HG03175 (cell line): ENCODE measurements around the gene KRT10.

Experiments
- ATAC-seq: cut with Tn5 transposase; IDR thresholded peaks from one replicate; pipeline ENCODE4 v1.9.1; 2021; ENCODE audit warnings: mild to moderate bottlenecking, moderate library complexity; ENCODE audit not compliant: unreplicated experiment

Gene KRT10

DNA sequence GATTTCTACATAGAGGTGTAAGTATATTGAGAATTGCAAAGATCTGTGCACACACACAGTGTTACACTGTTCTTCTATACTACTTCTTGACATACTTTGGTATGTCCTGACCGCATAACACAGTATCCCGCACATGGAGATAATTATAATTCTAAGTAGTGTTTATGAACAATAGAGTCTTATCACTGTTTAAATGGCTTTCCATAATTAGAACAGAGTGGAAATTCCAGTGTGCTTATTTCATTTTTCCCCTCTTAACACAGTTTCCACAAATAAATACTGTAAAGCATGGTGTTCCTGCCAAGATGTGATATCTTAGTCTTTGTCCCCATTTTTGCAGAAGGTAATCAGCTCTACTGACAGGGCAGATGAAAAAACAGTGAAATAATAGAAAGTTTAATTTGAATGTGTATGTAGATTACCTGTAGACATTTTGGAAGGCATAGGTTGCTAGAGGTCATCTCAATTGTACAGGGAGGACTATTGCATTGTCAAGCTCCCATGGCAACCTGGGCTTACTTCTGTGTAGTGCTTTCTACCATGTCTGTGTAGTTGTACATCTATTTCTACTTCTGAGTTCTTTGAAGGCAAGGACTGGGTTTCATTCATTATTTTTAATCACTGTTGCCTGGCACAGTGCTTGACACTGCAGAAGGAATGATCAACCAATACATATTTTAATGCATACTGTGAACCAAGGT is 12.5 kb downstream of the KRT10 start:
- ATAC-seq: no peak

DNA sequence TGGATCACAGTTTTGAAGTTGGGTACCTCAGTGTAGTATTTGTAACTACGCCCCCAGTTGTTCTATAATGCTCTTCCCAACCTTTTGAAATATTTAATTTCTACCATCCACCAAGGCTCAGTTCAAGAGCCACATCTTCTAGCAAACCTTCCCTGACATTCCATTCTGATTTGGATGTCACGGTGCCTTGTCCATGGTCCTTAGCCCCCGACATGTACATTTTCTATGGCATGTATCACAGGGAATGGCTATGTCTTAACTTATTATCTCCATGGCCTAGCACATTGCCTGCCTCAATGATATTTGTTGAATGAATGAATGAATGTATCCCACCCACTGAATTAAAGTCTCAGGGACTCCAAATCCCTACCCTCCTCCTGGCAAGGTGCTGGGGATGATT is 16.3 kb downstream of the KRT10 start:
- no peak for ATAC-seq

DNA sequence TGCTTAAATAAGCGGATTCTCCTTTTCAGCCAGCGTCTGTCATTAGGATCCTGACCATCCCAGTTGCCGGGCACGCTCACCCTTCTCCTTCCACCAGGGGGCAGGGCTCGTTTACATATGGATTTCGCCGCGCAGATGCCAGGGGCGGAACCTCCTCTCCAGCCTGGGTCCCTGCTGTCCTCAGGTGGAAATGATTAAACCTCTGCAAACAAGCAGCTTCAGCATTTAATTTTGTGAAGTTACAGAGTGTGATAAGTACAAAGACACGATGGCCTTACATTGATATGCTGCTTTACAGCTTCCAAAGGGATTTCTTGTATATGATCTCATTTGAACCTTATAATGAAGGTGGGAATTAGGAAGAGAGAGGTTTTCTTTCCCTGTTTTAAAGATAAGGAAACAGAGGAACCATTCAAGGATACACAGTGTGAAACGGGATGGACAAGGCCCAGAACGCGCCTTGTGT is 18.8 kb downstream of the KRT10 start:
- no peak for ATAC-seq

DNA sequence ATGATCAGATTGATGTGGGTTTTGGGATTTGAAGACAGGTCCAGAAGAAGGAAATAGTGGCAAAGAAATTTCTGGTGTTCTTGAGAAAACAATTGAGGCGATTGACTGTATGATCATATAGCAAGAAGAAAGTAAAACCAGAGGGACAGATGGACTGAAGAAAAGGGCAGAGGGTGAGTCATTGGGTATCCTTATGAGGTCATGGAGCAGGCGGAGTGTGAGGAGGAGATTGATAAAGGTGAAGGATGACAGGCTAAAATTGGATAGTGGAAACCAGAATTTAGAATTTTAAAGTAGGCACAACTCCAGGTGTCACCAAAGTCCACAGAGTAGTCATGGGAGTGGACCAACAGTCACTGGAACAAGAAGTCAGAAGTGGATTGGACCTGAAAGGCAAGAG is 21.3 kb downstream of the KRT10 start:
- ATAC-seq: no peak

DNA sequence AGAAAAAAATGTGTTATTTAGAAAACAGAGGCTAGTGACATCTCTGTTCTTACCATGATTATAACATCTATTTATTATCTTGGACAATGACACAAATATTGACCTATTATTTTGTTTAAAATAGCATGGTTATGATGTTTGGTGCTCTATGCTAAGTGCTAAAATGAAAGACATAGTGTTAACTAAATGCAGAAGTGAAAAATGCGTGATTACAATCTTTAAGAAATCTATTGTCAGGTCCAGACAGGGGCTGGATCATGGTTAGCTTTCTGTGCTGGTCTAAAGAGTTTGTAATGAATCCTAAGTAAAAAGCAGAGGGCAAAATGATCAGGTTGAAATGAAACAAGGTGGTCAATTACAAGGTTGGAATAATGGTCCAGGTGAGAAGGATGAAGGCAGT is 22.0 kb downstream of the KRT10 start:
- ATAC-seq: no peak

DNA sequence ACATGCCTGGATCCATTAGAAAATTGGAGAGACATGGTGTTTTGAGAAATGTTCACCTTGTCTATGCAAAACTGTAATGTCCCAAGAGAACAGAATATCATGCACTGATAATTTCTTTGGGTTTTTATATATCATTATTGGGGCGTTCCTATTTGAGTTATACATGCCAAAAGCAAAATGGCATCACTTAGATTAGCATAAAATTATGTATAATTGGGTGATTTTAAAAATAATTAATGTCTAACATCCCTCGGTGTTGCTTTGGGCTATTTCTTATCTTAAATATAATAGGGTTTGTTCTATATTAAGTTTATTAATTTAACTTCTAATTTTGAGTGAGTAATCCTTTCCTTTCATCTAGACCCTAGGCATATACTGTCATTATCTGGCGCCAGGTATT is 22.6 kb downstream of the KRT10 start, which contains the start of gene KRT28:
Gene KRT28 (minus strand): TSS at position 101 of the 400 bp plus-strand sequence. CDS start 66 bp downstream, at position 35.
- ATAC-seq: no peak

DNA sequence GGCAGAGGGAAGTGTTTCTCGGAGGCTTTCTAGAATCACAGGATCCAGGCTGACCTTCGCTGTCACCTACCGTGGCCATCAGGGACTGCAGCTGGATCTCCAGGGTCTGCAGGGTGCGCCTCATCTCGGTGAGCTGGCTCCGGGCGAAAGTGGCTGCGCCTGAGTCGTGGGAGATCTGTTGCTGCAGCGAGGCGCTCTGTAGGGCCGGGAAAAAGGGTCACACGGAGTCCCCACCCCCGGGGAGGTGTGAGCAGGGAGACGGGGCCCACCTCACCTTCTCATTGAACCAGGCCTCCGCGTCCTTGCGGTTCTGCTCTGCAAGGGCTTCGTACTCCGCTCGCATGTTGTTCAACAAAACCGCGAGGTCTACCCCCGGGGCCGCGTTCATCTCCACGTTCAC is 25.6 kb downstream of the KRT10 start:
- ATAC-seq: no peak

DNA sequence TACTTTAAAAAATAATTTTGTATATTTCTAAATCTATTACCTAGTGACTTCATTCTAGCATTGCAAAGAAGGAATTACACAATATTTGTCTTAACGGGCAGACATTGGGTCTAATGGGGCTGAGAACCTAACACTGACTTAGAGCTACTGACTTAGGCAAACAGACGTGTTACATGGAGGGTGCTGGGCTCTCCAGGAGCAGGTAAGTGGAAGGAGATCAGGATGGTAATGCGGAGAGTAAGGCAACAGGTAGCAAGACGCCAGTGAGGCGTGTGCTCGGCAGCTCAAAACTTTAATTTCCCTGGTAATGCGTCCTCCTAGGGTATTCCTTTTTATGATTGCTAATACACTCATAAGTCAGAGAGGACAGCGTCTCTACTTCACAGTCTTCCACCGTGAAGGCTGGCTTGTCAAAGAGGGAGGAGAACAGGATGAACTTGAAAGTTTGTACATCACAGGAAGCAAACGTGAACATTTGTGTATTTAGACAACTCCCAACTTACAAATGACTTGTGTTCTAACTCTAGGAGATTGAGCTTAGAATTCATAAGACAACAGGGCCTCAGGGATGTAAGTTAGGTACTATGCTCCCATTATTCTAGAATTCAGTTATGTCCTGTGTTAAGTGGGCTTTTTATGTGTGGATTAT is 27.3 kb downstream of the KRT10 start:
- ATAC-seq: no peak

DNA sequence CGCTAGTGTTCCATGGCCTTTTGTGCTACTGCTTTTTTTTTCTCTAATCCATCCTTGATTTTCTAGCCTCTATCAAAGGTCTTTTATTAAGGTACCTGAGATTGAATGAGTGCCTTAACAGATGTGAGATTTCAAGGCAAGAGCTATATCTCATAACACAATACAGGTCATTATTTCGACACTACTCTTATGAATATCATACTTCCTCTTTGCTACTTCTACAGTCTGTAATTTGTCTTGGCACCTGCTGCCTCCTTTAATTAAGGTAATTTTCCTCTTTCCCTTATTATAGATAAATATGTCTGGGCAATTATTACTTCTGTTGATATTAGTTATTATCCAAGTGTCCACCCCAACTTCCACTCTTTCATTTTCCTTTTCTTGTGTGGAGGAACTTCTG is 27.9 kb downstream of the KRT10 start:
- ATAC-seq: no peak

DNA sequence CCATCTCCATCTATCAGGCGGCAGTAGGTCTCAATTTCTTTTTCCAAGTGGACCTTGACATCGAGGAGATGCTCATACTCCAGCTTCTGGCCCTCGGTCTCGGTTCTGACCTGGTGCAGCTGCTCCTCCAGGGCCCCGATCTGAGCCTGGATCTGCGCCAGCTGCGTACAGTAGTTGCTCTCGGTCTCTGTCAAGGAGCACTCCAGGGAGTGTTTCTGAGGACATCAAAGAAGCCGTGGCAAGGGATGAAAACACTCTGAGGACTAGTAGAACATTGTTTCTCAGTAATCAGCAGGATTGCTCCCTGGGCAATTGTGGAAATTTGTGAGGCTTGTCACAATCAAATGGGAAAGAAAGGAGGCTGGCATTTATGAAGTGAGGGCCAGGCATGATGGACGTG is 28.6 kb downstream of the KRT10 start:
- no peak for ATAC-seq

DNA sequence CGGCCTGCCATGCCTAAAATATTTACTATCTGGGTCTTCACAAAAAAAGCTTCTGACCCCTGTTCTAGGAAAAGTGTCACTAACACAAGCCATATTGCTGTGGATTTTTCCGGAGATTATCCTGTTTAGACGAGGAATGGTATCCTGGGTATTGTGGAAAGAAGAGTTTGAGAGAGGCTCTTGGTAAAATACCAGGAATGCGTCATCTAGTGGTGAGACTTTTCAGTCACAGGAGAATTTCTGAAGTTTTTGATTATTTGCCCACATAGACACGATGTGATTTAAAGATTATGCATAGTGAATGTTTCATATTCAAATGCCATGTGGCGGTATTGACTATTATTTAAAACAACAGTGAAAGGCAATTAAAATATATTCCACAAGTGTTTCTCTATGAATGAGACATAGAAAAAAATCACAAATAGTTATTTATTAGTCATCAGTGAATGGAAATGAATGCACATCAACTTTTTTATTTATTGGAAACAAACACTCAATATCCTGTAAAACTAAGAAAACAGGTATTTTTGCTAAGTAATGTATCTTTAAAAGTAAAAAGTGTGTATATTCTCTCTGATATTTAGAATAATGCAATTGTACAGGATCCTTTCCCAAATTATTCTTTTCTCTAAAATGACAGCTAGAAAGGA is 30.5 kb downstream of the KRT10 start:
- no peak for ATAC-seq

DNA sequence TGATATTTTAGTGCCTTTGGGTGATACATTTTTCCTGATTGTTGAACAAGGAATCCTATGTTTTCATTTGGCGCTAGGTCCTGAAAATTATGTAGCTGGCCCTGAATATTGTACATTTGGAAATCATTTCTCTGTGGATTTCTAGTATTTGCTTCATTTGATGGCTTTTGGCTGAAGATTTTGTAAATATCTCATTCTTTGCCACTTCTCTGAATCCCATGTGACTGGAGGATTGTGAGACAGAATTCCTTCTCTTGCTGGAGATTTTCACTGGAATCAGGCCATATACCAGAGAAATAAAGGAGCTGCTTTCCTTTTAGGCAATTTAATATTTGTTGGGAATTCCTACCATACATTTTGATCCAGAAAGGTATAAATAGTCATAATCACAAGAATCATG is 31.3 kb downstream of the KRT10 start:
- ATAC-seq: no peak

DNA sequence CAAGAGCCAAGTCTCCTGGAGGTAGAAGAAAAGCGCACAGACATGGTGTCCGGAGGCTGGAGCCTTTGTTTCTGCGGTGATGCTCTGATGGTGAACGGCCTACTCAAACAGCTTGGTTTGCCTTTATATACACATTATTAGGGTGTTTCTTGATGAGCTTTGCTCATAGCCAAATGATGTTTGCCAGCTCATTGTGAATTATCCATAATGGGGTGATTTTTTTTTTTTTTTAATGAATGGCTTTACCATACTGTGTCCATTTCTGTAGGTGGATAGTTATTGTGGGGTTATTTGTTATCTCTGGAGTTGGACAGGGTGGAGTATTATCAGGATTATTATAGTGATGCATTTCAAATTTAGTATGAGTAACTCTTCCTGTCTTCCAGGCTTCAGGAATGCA is 40.0 kb downstream of the KRT10 start, which contains the start of gene KRT27:
Gene KRT27 (minus strand): TSS at position 101 of the 400 bp plus-strand sequence. CDS start 57 bp downstream, at position 44.
- ATAC-seq: no peak

DNA sequence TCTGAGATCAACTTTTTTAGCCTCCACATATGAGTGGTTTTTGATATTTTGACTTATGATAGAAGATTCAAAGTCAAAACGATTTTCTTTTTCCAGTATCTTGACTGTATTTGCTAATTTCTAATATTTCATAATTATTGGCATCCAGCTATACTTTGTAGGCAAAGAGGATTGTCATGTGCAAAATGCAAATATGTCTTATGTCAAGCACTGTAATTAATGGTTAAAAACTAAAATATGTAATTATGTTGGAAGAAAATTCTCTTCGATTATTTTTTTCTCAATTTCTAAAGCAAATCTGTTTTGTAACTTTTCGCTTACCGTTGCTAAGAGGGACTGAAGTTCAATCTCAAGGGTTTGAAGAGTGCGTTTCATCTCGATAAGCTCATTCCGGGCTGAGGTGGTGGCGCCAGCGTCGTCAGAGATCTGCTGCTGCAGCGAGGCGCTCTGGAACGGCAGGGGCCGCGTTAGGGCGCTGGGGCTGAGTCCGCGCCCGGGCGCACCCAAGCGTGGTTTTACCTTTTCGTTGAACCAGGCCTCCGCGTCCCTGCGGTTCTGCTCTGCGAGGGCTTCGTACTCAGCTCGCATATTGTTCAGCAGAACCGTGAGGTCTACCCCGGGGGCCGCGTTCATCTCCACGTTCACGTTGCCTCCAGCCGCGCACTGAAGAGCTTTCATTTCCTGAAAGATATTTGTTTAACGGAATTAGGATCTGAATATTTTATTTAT is 43.1 kb downstream of the KRT10 start:
- no peak for ATAC-seq

DNA sequence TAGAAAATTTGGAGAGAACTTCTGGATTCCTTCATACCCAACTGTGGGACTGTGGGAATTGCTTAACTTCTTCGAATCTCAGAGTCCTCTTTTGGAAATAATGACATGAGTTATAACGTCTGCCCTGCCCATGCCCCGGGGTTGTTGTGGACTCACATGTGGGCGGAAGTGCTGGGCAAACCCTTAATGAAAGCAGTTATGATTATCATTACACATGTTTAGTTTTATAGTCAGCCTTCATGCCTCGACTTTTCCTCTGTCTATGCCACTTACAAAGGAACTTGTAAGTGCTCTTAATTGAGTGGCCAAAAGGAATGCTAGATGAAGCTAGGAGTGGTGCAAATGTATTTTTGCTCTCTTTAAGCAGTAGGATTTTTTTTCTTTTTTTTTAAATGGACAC is 44.0 kb downstream of the KRT10 start:
- no peak for ATAC-seq

DNA sequence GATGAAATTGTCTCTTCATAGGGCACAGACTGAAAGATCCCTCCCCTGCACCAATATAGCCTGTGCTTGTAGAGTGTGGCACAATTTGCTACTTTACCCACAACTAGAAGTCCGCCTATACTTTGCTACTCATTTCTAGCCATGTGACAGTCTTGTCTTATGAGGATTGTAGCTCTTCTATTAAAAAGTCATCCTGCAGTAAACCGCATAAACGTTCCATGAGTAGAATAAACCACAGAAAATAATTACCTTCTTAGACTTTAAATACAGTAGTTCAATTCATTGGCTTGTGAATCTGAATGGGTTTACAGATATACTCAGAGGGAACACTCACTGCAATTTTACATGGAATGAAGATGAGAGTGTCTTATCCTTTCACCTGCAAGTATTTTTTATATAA is 44.4 kb downstream of the KRT10 start:
- ATAC-seq: no peak

DNA sequence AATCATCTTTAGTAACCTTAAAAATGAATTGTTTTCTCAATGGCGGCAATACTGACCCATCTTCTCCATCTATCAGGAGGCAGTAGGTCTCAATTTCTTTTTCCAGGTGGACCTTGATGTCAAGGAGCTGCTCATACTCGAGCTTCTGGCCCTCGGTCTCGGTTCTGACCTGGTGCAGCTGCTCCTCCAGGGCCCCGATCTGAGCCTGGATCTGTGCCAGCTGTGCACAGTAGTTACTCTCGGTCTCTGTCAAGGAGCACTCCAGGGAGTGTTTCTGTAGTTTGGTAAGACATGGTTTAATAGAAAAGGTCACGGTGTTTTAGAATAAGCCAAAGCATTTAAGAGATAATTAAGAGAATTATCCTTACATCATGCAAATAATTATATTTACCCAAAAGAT is 45.0 kb downstream of the KRT10 start:
- no peak for ATAC-seq

DNA sequence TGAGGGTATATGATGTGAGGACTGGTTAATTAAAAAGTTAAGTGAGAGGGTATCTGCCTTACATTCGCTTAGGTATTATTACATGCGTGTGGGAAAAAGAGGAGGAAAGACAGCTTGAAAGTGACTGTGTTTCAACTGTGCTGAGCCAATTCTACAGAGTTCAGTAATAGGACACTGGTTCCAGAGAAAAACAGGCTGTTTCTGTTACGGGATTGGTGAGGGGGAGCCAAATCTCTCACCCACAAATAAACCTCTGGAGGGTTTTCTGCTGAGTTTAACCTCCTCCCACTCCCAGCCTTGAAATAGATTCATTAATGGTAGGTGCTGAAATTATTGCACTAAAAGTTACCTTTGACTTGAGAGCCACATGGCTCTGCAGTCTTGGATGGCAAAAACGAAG is 46.5 kb downstream of the KRT10 start:
- ATAC-seq: no peak

DNA sequence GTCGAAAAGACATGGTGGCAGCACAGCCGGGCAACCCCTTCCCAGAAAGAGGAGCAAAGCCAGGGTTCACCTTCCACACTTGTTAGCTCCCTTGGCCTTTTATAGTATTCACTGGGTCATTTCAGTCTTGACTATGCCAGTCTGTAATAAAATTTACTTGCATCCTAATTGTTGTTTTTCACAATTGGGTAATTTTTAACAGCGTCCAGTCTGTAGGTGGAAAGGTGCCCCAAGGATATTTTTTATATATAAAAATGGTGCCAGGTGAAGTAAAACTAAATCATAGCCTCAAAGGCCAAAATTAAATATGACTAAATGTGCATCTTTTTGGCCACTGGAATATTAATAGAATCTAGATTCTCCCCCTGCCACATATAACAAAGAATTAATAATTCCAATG is 50.3 kb downstream of the KRT10 start, which contains the start of gene KRT26:
Gene KRT26 (minus strand): TSS at position 101 of the 400 bp plus-strand sequence. CDS start 88 bp downstream, at position 13.
- ATAC-seq: no peak
